Measurements from ENCODE around the gene RABGAP1L.

Gene RABGAP1L

DNA sequence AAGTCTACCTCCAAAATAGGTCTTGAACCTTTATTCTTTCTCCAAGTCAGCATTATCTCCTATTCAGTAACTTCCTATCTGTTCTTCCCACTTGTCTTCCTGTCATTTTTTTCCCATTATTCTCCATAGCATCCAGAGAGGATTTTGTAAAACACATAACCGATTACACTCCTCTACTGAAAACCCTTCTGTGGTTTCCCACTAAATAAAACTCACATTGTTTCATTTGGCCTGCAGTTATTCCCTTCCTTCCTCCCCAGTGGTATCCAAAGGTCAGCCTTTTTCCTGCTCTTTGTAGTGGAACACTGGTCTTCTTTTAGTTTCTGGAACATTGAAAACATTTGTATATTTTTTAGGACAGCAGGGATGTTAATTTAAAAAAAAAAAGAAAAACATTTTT is 554.5 kb downstream of the RABGAP1L start:
- Histone ChIP-seq H3K9ac (ENCODE audit: low read length) (no peak overlapping the region), H3K36me3 (ENCODE audit: low read length) (no peaks in the 10 kb centered on the region), H3F3A (ENCODE audit: insufficient read depth) (no peaks in the 10 kb centered on the region), H3K9me2 (replicated peaks; ENCODE audit: insufficient read depth, low read length) (no peaks in the 10 kb centered on the region), H3K27me3 (ENCODE audit: low read length) (no peaks in the 10 kb centered on the region), H4K20me1 (ENCODE audit: low read depth, low read length) (no peaks in the 10 kb centered on the region), H3K4me2 (ENCODE audit: low read depth, low read length, poor library complexity, severe bottlenecking) (no peak overlapping the region), H3K79me2 (ENCODE audit: insufficient read depth, low read length) (no peaks in the 10 kb centered on the region), H3K27ac (ENCODE audit: low read depth, low read length) (no peak overlapping the region), H2AFZ (ENCODE audit: low read depth, low read length, severe bottlenecking) (no peak overlapping the region), H3K9me3 (ENCODE audit: insufficient read depth, low read length) (no peaks in the 10 kb centered on the region), H3K4me3 (ENCODE audit: insufficient read depth, low read length, poor library complexity, severe bottlenecking) (no peak overlapping the region)
- no peak for TF ChIP-seq EZH2phosphoT487 (conservative IDR thresholded peaks at IDR 0.05; ENCODE audit: low read length)
- TF ChIP-seq, protein P1, sequence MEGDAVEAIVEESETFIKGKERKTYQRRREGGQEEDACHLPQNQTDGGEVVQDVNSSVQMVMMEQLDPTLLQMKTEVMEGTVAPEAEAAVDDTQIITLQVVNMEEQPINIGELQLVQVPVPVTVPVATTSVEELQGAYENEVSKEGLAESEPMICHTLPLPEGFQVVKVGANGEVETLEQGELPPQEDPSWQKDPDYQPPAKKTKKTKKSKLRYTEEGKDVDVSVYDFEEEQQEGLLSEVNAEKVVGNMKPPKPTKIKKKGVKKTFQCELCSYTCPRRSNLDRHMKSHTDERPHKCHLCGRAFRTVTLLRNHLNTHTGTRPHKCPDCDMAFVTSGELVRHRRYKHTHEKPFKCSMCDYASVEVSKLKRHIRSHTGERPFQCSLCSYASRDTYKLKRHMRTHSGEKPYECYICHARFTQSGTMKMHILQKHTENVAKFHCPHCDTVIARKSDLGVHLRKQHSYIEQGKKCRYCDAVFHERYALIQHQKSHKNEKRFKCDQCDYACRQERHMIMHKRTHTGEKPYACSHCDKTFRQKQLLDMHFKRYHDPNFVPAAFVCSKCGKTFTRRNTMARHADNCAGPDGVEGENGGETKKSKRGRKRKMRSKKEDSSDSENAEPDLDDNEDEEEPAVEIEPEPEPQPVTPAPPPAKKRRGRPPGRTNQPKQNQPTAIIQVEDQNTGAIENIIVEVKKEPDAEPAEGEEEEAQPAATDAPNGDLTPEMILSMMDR (IDR thresholded peaks at IDR 0.05; ENCODE audit: insufficient read depth, low read length, poor library complexity, severe bottlenecking), result no peak

DNA sequence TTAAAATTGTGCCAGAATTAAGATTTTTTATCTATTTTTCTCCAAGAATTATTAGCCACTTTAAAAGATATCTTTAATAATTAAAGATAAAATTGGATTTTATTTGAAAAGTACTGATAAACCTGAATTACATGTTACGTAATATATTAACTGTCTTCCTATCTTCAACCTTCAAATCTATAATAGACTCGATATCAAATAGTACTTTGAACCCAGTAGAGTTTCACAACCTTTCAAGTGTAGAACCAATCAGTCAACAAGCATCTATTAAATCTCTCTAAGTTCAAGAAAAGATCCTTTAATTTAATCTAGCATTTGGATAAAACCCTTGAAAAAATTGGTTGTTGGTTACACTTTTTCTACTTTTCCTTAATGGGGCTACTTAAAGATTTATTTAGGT is 559.9 kb downstream of the RABGAP1L start:
- Histone ChIP-seq H2AFZ (ENCODE audit: low read depth, low read length, severe bottlenecking) (no peak overlapping the region), H3K4me2 (ENCODE audit: low read depth, low read length, poor library complexity, severe bottlenecking) (no peak overlapping the region), H3K9me2 (replicated peaks; ENCODE audit: insufficient read depth, low read length) (no peaks in the 10 kb centered on the region), H3F3A (ENCODE audit: insufficient read depth) (0 out of 2 replicates have a peak, but pooled peaks cover 2% of the 10 kb centered on the region), H3K9ac (ENCODE audit: low read length) (no peak overlapping the region), H3K36me3 (ENCODE audit: low read length) (0 out of 2 replicates have a peak, but pooled peaks cover 4% of the 10 kb centered on the region), H3K79me2 (ENCODE audit: insufficient read depth, low read length) (no peaks in the 10 kb centered on the region), H3K9me3 (ENCODE audit: insufficient read depth, low read length) (no peaks in the 10 kb centered on the region), H4K20me1 (ENCODE audit: low read depth, low read length) (no peaks in the 10 kb centered on the region), H3K27ac (ENCODE audit: low read depth, low read length) (no peak overlapping the region), H3K4me3 (ENCODE audit: insufficient read depth, low read length, poor library complexity, severe bottlenecking) (no peak overlapping the region), H3K27me3 (ENCODE audit: low read length) (no peaks in the 10 kb centered on the region)
- TF ChIP-seq EZH2phosphoT487 (conservative IDR thresholded peaks at IDR 0.05; ENCODE audit: low read length), result no peak
- TF ChIP-seq, protein P1 (IDR thresholded peaks at IDR 0.05; ENCODE audit: insufficient read depth, low read length, poor library complexity, severe bottlenecking), result no peak

DNA sequence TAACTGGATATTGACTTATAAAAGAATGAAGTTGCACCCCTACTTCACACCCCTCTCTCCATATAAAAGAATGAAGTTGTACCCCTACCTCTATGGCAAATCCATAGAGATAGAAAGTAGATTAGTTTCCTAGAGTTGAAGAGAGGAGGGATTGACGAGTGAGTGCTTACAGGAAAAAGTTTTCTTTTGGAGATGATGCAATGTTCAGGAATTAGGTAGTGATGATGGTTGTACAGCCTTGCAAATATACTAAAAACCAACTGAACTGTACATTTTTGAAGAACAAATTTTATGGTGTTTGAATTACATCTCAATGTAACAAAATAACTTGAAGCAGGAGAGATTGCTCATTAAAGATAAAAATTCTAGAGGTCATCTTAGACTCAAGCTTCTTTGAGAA is 561.3 kb downstream of the RABGAP1L start:
- no peak overlapping the region for H3K4me3 ChIP-seq (ENCODE audit: insufficient read depth, low read length, poor library complexity, severe bottlenecking)
- no peak overlapping the region for H3K4me2 ChIP-seq (ENCODE audit: low read depth, low read length, poor library complexity, severe bottlenecking)
- 0 out of 2 replicates have a peak, but pooled peaks cover 4% of the 10 kb centered on the region for H3K36me3 ChIP-seq (ENCODE audit: low read length)
- H2AFZ ChIP-seq (ENCODE audit: low read depth, low read length, severe bottlenecking), result no peak overlapping the region
- no peaks in the 10 kb centered on the region for H3K79me2 ChIP-seq (ENCODE audit: insufficient read depth, low read length)
- 0 out of 2 replicates have a peak, but pooled peaks cover 3% of the 10 kb centered on the region for H3F3A ChIP-seq (ENCODE audit: insufficient read depth)
- TF ChIP-seq, protein P1 (IDR thresholded peaks at IDR 0.05; ENCODE audit: insufficient read depth, low read length, poor library complexity, severe bottlenecking), result no peak
- no peak for TF ChIP-seq EZH2phosphoT487 (conservative IDR thresholded peaks at IDR 0.05; ENCODE audit: low read length)
- no peak overlapping the region for H3K9ac ChIP-seq (ENCODE audit: low read length)
- no peak overlapping the region for H3K27ac ChIP-seq (ENCODE audit: low read depth, low read length)
- H3K9me2 ChIP-seq (replicated peaks; ENCODE audit: insufficient read depth, low read length), result no peaks in the 10 kb centered on the region
- no peaks in the 10 kb centered on the region for H3K9me3 ChIP-seq (ENCODE audit: insufficient read depth, low read length)
- H3K27me3 ChIP-seq (ENCODE audit: low read length), result no peaks in the 10 kb centered on the region
- H4K20me1 ChIP-seq (ENCODE audit: low read depth, low read length), result no peaks in the 10 kb centered on the region
